Neuron (in vitro differentiated cells): ENCODE measurements around the gene KDELR3.
A peak's percentile ranks its signal among the peaks of the same experiment; 100 is the strongest.

Experiments
- H2AFZ ChIP-seq: one replicate; pipeline ENCODE4 v1.6.1; 2013; ENCODE audit warnings: low read depth, mild to moderate bottlenecking, inconsistent platforms, low read length, moderate library complexity
- H3K27me3 ChIP-seq: one replicate; pipeline ENCODE4 v1.6.1; 2013; ENCODE audit warnings: low read length; ENCODE audit not compliant: insufficient read depth
- H3K36me3 ChIP-seq: one replicate; pipeline ENCODE4 v1.6.1; 2013; ENCODE audit warnings: low read length; ENCODE audit not compliant: insufficient read depth
- H3K4me1 ChIP-seq: one replicate; pipeline ENCODE4 v1.6.1; 2013; ENCODE audit warnings: low read length; ENCODE audit not compliant: insufficient read depth
- H3K4me3 ChIP-seq: 2 replicates; pipeline ENCODE4 v1.5.1; 2013; ENCODE audit warnings: mild to moderate bottlenecking, low read length, moderate library complexity
- H3K9me3 ChIP-seq: one replicate; pipeline ENCODE4 v1.6.1; 2013; ENCODE audit warnings: low read length

KDELR3 gene

GRCh38 chr22:38455530-38456271 lies 12.2 kb upstream of the KDELR3 start:
- Histone ChIP-seq H3K9me3 (no peaks in the 10 kb centered on the region), H2AFZ (peak overlapping the region; percentile 39), H3K4me1 (peaks cover 40% of the 10 kb centered on the region), H3K4me3 (peak overlapping the region; percentile 50), H3K27me3 (peaks cover 20% of the 10 kb centered on the region), H3K36me3 (no peaks in the 10 kb centered on the region)

DNA sequence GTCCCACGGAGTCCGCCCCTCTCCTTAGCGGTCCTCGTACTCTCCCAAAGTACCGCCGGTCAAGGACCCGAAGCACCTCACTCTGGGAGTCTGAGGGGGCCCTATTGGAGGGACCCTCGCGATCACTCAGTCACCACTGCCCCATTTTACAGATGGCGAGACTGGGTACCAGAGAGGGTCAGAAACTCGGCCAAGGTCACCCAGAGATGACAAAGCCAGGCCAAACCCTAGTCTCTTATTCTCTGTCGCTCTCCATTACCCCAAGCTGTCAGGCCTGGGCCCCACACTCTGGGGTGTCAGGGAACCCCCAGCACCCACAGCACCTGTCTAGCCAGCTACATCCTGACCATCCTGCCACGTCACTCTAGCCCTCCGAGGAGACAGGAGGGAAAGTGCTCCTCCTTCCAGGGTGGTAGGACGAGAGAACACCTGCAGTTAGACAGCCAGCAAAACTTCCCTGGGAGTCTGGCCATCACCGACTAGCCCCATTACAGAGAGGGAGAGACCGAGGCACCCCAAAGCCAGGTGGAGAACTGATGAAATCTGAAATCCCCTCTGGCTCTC lies 11.5 kb upstream of the KDELR3 start:
- H3K4me1 ChIP-seq, result peaks cover 44% of the 10 kb centered on the region
- H3K27me3 ChIP-seq, result peaks cover 20% of the 10 kb centered on the region
- H3K36me3 ChIP-seq, result no peaks in the 10 kb centered on the region
- H3K4me3 ChIP-seq, result peak overlapping the region; percentile 50
- H3K9me3 ChIP-seq, result no peaks in the 10 kb centered on the region
- H2AFZ ChIP-seq, result peak overlapping the region; percentile 39

DNA sequence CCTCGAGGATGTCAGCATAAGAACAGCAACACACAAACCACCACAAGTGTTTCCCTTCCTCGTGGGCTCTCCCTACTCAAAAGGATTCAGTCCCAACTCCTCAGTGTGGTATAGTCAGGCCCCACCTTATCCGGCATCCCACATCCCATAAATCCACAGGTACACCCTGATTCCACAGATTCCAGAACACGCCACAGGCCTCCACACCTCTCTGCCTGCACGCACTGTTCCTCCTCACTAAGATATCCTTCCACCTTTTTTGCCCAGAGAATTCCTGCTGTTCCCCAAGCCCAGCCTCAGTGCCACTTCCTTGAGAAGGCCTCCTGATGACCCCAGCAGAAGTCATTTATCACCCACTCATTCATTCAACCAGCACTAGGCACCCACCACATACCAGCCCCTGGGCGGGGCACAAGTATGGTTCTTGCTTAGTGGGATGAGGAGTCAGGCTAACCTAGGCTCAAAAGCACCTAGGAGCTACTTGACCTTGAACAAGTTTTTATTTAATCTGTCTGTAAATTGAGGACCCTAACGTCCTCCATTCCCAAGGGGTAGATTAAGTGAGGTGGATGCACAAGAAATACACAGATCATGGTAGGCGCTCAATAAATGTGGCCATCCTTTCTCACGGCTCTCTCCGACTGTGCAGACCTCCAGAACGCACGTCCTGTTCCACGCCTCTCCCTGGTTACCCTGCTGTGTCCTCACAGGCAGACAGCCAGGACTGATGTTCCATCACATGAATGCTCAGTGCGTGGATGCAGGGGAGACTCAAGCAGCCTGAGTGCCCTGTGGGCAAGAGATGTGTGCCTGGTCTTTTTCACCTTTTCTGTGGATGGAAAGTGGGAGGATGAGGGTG lies 10.8 kb upstream of the KDELR3 start:
- Histone ChIP-seq H3K4me1 (peaks cover 43% of the 10 kb centered on the region), H3K27me3 (peaks cover 20% of the 10 kb centered on the region), H3K4me3 (no peak overlapping the region), H2AFZ (no peak overlapping the region), H3K36me3 (no peaks in the 10 kb centered on the region), H3K9me3 (no peaks in the 10 kb centered on the region)

- Histone ChIP-seq H3K4me3 (no peak overlapping the region), H2AFZ (no peak overlapping the region), H3K27me3 (peaks cover 16% of the 10 kb centered on the region), H3K4me1 (peaks cover 41% of the 10 kb centered on the region), H3K36me3 (no peaks in the 10 kb centered on the region), H3K9me3 (no peaks in the 10 kb centered on the region)
These were observed 7.5 kb upstream of the KDELR3 start for GRCh38 chr22:38460426-38460840.

DNA sequence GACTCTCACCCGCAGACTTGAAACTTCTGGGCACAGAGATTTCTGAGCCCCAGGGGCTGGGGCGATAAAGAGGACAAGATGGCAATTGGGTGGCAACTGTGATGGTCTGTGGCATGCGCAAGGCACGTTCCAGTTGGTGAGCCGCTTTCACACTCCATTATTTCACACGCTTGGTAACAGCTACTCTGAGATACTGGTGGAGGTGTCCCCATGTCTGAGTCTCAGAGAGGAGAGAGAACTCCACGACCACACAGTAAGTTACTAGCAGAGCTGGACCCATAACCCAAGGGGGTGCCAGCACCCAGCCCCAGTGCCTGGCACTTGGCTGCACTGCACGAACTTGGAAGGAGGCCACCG lies 6.9 kb upstream of the KDELR3 start:
- H3K4me1 ChIP-seq, result peaks cover 41% of the 10 kb centered on the region
- H3K9me3 ChIP-seq, result no peaks in the 10 kb centered on the region
- H2AFZ ChIP-seq, result no peak overlapping the region
- H3K4me3 ChIP-seq, result peak overlapping the region; percentile 41
- H3K27me3 ChIP-seq, result peaks cover 20% of the 10 kb centered on the region
- no peaks in the 10 kb centered on the region for H3K36me3 ChIP-seq

DNA sequence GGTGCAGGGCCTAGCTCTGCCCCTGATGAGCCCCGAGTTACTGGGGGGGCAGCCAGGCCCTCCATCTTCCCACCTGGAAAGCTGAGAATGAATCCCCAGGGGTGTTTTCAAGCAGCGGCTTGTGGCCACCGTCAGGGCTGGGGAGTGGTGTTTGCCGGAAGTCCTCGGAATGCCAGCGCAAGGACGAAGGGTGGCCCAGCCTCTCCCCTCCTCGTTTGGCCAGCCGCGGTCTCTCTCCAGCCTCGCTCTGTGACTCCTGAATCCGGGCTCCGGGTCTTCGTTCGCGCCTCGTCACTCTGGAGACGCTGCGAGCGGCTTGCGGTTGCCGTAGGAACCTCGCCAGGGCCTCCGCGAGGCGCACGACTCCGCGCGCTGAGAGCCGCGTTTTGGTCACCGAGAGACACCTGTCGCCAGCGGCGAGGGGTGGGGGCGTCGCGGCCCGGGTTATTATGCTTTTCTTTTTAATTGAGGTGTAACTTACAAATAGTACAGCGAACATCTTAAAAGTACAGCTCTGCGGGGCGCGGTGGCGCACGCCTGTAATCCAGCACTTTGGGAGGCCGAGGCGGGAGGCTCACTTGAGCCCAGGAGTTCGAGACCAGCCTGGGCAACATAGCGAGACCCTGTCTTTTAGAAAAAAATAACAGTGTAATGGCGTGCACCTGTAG lies 6.3 kb upstream of the KDELR3 start:
- H2AFZ ChIP-seq, result peak overlapping the region; percentile 3
- no peaks in the 10 kb centered on the region for H3K9me3 ChIP-seq
- peaks cover 21% of the 10 kb centered on the region for H3K27me3 ChIP-seq
- peak overlapping the region; percentile 41 for H3K4me3 ChIP-seq
- peaks cover 41% of the 10 kb centered on the region for H3K4me1 ChIP-seq
- no peaks in the 10 kb centered on the region for H3K36me3 ChIP-seq

GRCh38 chr22:38462960-38463784 lies 4.7 kb upstream of the KDELR3 start:
- no peaks in the 10 kb centered on the region for H3K9me3 ChIP-seq
- peaks cover 46% of the 10 kb centered on the region for H3K4me1 ChIP-seq
- H3K36me3 ChIP-seq, result no peaks in the 10 kb centered on the region
- H2AFZ ChIP-seq, result peak overlapping the region; percentile 31
- peak overlapping the region; percentile 24 for H3K4me3 ChIP-seq
- peaks cover 26% of the 10 kb centered on the region for H3K27me3 ChIP-seq

DNA sequence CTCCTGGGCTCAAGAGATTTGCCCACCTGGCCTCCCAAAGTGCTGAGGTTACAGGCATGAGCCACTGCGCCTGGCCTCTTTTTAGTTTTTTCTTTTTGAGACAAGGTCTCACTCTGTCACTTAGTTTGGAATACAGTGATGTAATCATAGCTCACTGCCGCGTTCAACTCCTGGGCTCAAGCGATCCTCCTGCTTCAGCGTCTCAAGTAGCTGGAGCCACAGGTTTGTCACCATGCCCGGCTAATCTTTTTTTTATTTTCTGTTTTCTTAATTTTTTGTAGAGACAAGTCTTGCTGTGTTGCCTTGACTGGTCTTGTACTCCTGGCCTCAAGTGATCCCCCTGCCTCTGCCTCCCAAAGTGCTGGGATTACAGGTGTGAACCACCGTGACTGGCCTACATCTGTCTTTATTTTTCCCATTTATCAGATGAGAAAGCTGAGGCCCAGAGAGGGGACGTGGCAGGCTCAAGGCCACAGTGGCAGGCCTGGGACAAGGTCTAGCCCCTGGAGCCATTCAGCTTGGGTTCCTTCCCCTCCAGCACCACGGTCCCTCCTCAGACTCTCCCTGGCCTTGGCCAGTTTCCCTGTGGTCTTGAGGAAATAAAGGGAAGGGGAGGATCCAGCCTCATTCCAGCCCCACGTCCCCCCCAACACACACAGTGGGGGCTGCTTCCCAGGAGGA lies 2.8 kb upstream of the KDELR3 start:
- H3K9me3 ChIP-seq, result no peaks in the 10 kb centered on the region
- H3K4me3 ChIP-seq, result no peak overlapping the region
- H3K36me3 ChIP-seq, result no peaks in the 10 kb centered on the region
- no peak overlapping the region for H2AFZ ChIP-seq
- H3K27me3 ChIP-seq, result peaks cover 40% of the 10 kb centered on the region
- H3K4me1 ChIP-seq, result peaks cover 45% of the 10 kb centered on the region

- Histone ChIP-seq H3K4me3 (no peak overlapping the region), H3K36me3 (no peaks in the 10 kb centered on the region), H3K9me3 (no peaks in the 10 kb centered on the region), H2AFZ (no peak overlapping the region), H3K27me3 (peaks cover 40% of the 10 kb centered on the region), H3K4me1 (peaks cover 38% of the 10 kb centered on the region)
These were observed 2.0 kb upstream of the KDELR3 start for GRCh38 chr22:38465673-38466490.

- H3K4me1 ChIP-seq, result peaks cover 27% of the 10 kb centered on the region
- peaks cover 43% of the 10 kb centered on the region for H3K27me3 ChIP-seq
- H3K9me3 ChIP-seq, result no peaks in the 10 kb centered on the region
- peak overlapping the region; percentile 37 for H2AFZ ChIP-seq
- H3K36me3 ChIP-seq, result no peaks in the 10 kb centered on the region
- H3K4me3 ChIP-seq, result peak overlapping the region; percentile 26
These were observed 425 bp upstream of the KDELR3 start for GRCh38 chr22:38467438-38467903.
